ENCODE data around the gene MRGPRD.

MRGPRD gene, protein sequence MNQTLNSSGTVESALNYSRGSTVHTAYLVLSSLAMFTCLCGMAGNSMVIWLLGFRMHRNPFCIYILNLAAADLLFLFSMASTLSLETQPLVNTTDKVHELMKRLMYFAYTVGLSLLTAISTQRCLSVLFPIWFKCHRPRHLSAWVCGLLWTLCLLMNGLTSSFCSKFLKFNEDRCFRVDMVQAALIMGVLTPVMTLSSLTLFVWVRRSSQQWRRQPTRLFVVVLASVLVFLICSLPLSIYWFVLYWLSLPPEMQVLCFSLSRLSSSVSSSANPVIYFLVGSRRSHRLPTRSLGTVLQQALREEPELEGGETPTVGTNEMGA

DNA sequence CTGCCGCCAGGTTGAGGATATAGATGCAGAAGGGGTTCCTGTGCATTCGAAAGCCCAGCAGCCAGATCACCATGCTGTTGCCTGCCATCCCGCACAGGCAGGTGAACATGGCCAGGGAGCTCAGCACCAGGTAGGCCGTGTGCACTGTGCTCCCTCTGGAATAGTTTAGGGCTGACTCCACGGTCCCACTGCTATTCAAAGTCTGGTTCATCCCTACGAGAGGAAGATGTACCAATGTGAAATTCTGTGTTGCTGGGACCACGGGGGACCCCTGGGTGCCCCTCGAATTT is at the start of gene MRGPRD:
MRGPRD (minus strand) TSS at position 211 of the 290 bp plus-strand sequence; CDS start at position 211, 0 bp downstream.
- DNase-seq, result no peak

DNA sequence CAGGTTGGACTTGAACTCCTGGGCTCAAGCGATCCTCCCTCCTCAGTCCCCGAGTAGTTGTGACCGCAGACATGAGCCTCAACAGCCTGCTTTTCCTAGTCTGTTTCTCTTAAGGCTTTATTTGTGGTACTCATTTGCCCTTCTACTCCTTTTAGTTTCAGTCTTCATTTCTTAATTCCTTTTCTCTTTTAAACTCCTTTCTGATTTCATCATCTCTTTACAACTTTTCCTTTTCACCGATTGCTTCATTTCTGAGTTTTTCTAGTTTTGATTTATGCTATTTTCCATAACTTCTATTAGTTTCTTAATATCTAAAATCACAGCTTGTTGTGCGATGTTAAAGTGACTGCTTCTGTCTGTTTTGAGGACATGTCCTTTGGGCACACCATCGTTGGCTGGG is 49.5 kb upstream of the MRGPRD start:
- no peak for DNase-seq

DNA sequence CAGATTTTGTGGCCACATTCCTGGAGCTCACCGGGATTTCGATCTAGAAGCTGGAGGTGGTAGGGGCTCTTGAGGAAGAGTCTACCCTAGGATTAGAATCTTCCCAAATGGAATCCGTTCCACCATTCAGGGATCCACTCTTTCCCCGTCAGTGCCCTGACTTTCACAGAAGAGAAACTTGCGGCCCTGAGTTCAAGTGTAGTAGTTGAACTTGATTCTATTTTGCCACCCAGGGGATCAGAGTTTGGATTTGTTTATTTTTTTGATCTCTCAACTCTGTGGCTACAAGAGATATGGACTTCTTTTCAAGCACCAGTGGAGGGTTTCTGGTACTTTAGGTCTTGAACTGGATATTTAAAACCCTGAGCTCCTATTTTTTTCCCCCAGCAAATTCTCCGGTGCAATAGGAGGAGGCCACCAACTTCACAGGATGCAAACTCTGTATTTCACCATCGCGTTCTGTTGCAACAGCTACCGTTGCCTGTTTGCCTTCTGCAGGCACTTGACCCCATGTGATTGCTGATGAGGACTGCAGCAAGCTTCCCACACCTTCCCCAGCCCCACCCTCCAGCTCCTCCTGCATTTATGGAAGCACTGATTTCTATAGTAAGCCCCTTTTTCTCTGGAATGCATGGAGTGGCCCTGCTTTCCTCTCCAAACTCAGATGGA is 47.1 kb upstream of the MRGPRD start:
- DNase-seq, result no peak

DNA sequence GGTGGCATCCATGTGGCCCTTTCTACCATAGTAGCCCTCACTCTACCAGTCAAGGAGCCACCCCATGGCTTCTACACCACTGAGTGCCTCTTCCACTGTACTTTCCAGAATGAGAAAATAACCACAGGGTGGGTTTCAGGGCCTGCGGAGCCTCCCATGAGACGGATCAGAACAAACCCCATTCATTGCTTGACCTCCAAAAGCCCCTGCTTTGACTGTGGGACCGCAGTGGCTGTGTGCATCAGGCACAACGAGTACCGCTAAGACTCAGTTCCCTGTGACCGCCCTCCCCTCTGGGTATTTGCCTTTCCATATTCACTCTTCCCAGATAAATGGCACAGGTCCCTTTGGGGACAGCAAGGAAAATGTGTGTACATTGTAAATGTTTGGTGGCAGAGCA is 43.7 kb upstream of the MRGPRD start:
- DNase-seq, result no peak

DNA sequence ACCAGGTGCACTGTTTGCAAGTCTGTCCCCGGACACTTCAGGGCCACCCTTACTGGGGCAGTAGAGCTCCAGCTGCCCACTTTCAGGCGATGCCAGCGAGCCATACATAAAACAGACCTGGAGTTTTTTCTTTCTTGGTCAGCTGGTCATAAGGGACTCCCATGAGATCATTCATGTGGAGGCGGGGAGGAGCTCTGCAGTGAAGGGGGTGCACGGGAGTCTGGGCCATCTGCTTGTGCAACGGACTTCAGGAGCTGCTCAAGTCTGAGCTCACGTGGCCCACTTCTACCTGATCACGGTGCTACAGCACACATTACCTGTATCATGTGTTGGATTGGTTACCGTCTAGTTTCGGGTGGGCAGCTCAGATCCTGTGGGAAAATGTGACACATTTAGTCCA is 41.5 kb upstream of the MRGPRD start:
- DNase-seq, result peak; percentile 19

DNA sequence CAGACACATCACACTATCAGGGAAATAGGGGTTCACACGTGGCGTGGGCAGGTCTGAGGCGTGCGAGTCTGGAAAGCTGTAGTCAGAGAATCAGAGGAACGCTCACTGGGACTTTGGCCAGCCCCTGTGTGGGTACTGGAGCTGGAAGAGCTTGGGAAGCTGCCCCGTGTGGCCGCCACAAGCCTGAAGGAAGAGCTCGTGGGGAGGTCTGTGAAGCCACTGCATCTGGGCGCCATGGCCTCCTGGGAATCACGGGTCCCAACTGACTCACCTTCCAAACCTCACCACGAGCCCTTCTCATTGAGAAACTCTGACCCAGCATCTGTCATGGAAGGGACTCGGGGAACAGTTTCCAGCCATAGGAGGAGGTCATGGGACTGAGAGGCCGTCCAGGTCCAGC is 38.1 kb upstream of the MRGPRD start:
- DNase-seq, result no peak

DNA sequence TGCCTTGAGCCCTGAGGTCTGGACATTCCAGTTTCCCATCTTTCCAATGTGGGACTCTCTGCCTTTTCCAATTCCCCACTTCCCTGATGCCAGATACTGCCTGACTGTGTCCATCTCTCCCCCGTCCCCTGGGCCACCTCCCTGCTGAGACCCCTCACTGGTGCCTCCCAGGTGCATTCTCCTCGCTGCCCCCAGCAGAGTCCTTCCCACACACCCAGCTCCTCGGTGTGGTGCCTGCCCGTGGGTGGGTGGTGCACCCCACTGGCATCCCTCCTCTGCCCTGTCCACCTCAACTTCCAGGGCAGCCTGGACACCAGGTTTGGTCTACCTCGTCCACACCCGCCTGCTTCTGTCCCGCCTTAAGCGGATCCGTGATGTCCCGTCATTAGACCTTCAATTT is 37.2 kb upstream of the MRGPRD start:
- no peak for DNase-seq

DNA sequence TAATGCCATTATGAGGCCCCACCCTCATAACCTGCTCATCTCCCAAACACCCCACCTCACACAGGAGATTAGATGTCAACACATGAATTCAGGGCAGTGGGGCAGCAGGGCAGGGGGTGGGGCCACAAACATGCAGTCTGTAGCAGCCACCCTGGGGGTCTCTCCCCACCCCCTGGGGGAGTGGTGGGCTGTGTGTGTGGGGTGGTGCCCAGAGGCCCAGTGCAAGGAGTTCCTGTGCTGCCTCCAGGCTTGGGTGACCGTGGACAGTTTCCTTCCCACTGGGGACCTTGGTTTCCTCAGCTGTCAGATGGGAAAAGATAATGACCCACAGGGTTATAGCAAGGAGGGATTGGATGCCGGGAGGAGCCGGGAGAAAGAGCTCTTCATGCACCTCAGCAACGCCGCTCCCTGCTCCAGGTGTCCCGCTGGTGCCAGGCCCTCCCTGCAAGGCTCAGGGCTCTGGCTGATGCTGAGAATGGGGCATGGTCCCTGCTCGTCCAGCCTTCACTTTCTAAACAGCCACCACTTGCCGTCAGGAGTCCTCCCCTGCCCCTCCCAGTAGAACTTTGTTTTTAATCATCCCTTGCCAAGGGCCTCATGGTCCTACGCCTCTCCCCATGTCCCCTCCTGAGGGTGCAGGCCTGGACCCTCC is 34.2 kb upstream of the MRGPRD start:
- no peak for DNase-seq

DNA sequence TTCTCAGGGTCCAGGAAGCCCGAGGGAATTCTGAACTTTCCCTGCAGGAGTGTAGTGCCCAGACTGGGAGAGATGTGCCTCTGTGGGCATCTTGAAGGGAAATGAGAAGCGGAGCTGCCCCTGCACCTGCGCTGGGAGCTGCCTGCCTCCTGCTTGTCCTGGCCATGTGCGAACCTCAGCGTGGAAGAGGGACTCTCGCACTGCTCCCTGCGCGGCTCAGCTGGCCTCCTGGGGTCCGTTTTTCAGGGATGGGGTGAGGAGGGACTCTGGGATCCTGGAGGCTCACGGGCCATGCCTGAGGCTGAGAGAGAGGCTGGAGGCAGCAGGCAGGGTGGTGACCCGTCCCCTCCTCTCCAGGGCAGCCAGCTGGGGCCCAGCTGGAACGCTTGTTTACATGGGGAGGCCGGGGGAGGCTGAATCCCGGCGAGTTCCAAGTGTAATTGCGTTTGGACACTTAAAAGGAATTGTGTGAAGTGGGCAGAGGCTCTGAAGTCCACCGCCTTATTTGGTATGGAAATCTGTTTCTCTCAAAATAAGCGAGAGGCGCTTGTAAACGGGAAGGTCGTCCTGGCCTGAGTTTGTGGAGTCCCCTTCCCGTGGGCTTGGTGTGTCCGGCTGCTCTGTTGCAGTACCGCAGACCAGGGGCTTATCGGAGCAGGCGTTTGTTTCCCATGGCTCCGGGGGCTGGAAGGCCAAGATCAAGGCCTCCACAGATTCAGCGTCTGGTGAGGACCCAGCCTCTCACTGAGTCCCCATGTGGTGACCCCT is 33.5 kb upstream of the MRGPRD start:
- peak; percentile 77 for DNase-seq

DNA sequence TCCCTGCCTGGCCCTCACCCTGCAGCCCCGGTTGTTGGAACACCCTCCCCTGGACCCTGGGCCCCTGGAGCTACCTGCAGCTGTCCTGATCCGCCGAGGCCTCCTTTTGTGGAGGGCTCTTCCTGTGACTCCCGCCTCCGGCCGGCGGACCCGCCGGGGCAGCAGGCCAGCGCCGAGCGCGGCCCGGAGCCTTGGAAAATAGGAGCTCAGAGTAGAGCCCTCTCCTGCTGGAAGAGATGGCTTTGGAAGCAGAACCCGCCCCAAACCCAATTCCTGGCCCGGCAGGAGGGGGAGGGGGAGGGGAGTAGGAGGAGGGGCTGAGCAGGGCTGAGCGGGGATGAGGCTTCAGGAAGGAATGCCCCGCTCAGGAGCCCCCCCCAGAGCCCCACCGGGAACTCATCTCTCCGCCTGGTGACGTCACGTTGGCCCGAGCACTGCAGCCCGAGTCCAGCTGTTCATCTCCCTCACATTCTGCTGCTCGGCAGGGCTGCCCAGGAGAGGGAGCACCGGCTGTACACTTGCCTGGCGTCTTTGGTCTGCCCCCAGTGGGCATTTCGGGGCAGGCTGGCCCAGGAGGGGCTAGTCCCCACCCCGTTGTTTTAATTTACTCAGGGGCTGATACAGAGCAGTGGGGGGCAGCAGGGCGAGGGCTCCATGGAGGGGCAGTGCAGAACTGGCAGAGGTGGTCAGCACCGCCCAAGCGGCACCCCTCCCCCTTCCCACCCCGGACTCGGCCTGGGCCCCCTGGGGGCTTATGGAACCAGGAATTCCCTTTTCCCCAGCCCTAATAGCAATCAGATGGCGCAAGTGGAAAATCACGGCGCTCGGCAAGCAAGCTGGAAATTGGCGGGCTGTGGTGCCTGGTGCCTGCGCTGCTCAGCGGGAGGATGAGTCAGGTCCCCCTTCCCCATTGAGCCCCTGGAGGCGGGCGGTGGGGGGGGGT is 32.5 kb upstream of the MRGPRD start, which contains the start of gene MRGPRF:
MRGPRF (minus strand) TSS at position 238 of the 943 bp plus-strand sequence. CDS start 3,345 bp downstream, outside the sequence.
- DNase-seq, result peak; percentile 75

DNA sequence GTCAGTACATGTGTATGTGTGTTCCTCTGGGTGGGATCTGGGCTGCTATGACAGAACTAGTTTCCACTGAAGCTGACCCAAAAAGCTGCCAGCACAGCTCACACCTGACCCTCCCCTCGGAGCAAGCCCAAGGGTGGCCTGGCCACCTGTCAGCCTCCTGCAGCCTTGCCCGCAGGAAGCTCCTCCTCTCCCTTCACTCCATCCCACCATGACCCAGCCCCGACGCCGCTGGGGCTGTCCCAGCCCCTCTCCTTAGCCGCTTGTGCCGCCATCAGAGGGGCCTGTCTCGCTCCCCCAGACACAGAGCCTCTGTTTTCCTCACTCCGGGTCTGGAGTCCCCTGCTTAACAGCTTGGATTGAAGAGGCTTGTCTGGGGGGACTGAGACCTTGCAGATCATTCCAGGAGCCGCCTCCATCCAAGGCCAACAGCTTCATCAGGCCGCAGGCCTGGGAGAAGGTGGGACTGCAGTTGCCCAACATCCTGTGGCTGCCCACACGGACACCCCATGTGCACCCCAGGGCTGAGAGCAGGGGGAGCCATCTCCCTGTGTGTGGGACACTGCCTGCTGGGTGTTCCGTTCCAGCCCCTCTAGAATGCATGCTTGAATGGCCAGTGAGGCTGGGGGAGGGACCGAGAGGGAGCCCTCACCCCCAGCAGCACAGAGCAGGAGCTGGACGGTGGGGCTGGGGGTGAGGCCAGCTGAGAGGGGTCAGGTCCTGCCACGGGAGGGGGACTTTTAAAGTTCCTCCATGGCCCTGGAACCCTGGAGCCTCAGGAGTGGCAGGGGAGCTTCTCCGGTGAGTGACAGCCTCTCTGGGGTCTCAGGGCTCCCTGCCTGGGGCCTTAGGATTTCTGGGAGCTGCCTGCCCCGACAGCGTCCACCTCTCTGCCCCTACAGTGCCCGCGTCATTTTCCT is 31.6 kb upstream of the MRGPRD start:
- DNase-seq, result no peak

DNA sequence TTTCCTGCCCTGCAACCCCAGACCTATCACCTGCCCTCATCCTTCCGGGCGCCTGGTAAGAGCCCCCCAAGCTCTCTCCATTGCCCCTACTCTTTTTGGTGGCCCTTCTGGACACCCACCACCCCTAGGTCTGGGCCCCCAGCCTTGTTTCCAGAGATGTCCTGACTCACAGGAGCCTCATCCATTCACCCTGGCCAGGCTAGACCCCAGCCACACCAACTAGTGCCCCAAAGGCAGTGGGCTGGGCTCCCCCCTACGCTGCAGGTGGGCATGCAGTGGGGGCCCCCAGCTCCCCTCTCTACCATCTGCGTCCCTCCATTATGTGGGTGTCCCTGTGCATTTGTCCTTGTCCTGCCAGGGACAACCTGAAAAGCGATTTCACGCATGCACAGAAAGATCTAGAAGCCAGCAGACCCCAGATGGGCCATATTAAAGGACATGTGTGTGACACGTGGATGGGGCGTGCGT is 30.9 kb upstream of the MRGPRD start:
- no peak for DNase-seq

DNA sequence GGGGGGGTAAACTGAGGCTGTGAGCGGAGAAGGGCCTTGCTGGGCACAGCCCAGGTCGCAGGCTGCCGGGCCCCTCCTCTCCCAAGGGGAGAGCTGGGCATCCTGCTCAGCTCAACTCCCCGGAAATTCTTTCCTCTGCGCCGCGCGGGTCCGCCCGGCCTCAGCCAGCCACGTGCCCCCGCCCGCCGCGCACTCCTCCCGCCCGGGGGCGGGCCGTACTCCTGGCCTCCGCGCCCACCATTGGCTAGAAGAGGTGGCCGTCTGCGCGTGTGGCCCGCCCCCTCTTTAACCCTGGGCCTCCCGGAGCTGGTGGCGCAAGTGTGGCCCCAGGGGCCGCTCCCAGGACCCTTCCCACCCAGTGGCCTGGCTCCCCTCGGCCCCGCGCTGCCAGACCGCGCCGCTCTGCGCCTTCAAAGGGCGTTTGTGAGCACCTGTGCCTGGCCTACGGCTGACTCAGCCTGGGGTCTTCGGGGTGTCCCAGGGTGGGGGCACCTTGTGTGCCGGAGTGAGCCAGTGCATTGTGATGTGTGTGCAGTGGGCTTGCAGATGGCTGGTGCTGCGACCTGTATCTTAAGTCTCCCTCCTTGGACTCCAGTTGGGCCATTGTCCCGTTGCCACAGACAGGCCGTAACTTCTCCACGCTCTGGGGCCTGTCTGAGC is 30.3 kb upstream of the MRGPRD start:
- DNase-seq, result peak; percentile 48

DNA sequence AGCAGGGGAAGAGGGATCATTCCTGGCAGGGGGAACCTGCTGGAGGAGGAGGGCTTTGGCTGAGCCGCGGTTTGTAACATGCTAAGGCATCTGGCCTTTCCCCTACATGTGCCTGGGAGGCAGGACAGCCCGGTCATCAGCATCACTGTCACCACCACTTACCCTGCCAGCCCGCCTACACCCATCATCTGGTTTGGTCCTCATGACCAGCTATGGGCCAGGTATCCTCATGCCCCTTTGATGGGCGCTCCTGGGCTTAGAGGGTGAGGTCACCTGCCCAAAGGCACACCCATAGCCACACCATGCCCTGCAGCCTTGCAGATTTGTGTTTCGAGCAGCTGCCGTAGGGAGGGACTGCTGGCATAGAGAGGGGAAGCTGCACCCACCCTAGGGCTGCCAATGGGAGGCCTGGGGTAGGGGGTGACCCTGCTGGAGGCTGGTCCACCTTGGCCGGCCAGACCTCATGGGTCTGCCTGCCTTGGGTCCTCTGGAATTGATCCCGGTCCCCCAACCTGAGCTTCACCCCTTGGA is 29.6 kb upstream of the MRGPRD start:
- DNase-seq, result peak; percentile 19

DNA sequence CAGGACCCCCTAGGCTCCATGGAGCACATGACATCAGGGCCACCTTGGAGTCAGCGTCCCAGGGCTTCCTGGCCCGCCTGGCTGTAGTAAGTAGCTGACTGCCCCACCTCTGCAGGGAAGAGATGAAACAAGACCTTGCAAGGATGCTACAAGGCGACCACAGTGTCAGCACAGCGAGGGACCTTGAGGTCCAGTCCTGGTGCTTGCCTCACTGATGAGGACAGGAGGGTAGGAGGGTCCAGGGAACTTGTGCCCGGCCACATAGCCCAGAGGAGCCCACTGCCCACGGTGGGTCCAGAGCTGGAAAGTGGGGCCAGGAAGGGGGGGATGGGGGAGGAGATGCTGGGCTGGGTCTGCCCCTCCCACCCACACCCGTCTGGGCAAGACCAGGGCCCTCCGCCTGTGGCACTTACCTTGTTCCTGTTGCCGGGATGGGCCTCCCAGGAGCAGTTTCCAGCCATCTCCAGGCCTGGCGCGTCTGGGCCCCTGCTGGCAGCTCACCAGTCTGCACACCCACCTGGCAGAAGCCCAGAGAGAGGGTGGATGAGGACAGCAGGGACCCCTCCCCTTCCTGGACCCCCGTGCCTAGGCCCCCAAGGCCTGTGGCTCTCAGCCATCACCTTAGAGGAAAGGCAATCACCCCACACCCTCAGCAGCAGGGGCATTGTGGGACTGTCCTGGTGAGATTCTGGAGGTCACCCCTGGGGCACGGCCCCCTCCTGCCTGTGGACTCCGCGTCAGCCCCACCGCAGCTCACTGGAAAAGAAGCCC is 28.8 kb upstream of the MRGPRD start:
- peak; percentile 17 for DNase-seq

DNA sequence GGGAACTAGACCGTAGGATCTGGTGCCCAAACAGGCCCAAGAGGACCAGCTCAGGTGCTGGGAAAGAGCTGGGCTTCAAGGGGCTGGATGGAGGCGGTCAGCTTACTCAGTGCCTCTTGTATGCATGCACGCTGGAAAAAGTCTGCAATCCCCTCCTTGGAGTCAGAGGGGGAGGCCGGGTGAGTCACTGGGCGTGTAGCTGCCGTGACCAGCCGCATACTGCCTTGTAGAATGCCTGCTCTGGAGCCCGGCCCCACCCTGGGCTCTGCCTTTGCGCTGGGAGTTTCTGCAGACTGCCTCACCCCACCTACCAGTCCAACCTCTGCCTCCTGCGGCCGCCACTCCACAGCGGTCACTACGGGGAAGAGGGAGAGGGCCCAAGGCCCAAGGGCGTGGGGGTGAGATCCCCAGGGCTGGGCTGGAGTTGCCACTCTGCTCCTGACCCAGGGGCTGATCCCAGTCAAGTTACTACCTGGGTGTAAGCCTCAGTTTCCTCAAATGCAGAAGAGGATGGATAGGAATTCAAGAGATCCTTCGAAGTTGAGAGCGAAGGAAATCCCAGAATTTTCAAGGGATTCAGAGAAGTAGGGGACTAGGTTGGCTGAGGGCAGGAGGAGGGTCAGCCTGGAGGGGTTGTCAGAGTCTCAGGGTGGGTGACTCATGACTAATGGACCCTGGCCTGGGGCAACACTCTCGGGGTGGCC is 28.1 kb upstream of the MRGPRD start:
- DNase-seq, result no peak

DNA sequence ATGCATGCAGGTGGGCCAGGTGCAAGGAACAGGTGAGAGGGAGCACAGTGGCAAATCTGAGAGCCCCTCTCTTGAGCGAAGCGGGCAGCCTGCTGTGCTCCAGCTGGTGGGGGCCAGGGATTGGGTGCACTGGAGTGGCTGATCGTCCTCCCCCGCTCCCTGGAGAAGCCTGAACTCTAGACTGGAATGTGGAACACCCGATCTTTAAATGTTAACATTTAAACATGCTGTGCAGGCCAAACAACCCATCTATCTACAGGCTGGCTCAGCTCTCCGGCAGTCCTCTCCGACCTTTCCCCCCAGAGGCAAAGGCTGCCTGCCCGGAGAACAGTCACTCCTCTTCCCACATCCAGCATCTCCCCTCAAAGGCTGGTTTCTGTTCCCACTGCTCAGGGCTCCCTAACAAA is 27.2 kb upstream of the MRGPRD start:
- no peak for DNase-seq

DNA sequence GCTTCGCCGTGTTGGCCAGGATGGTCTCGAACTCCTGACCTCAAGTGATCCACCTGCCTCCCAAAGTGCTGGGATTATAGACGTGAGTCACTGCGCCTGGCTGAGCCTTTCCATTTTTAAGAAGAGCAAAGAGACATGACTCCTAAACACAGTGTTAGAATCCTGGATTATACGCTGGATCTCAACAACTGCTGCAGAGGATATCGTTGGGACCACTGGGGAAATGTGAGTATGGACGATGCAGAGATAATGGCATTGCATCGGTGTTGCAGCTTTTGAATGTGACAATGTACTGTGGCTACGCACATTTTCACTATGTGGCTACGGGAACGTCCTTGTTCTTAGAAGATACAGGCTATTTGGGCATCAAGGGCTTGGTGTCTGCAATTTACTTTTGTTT is 26.0 kb upstream of the MRGPRD start:
- no peak for DNase-seq

Data from NCI-H69 (cell line).